SK-N-SH (cell line): Measurements from ENCODE around the gene NSUN2. TPM values are rescaled to one million over a fixed set of nuclear protein-coding genes. Genes with fewer than 3 reads are reported as not detected.

Source experiments
- CTCF ChIA-PET: fragments of 300-600, 350-600 bp; formaldehyde crosslinking; extraction: SDS; loops from one replicate; lab custom pipeline; 2021; lab: Yijun Ruan, JAX
- POLR2A ChIA-PET: fragments of 350-600 bp; sonication (Branson Sonifier 250); formaldehyde crosslinking; extraction: SDS; loops from one replicate; lab custom pipeline; 2020; ENCODE audit warnings: antibody characterized with exemption, inconsistent platforms; lab: Yijun Ruan, JAX
- DNase-seq: peaks from one replicate; pipeline ENCODE4 v3.0.0; 2012
- H2AFZ ChIP-seq: fragments of 200-600 bp; sonication (generic); 2 replicates; pipeline ENCODE4 v1.8.1; 2016; ENCODE audit warnings: antibody characterized with exemption, mild to moderate bottlenecking, low read depth
- H3F3A ChIP-seq: fragments of 200-600 bp; sonication (generic); replicated peaks from 2 replicates; pipeline ENCODE3; 2016; ENCODE audit warnings: antibody characterized with exemption, mild to moderate bottlenecking; ENCODE audit not compliant: insufficient read depth
- H3K27ac ChIP-seq, 2 experiments: fragments of 200-500 bp in 1 of 2; fragments of 200-600 bp in 1 of 2; sonication (Bioruptor generic) in 1 of 2; sonication (generic), shearing (Covaris generic) in 1 of 2; 2 replicates each; pipeline versions ENCODE4 v1.5.1 to v1.6.1; 2014 to 2016; ENCODE audit warnings: low read depth in 2 of 2, inconsistent platforms in 1 of 2, low read length in 1 of 2, mild to moderate bottlenecking in 1 of 2, mixed read lengths in 1 of 2
- H3K27me3 ChIP-seq: fragments of 200-600 bp; sonication (generic), shearing (Covaris generic); 2 replicates; pipeline ENCODE4 v1.6.1; 2016; ENCODE audit warnings: mixed run types; ENCODE audit not compliant: insufficient read depth
- H3K36me3 ChIP-seq, 2 experiments: fragments of 200-500 bp in 1 of 2; fragments of 200-600 bp in 1 of 2; sonication (Bioruptor generic) in 1 of 2; sonication (generic) in 1 of 2; replicated peaks in 1 of 2; 2 replicates each; pipeline versions ENCODE3 to v1.5.1; 2014 to 2016; ENCODE audit warnings: low read length in 1 of 2, mild to moderate bottlenecking in 1 of 2; ENCODE audit not compliant: insufficient read depth in 2 of 2, control insufficient read depth in 1 of 2
- H3K4me1 ChIP-seq, 2 experiments: fragments of 200-500 bp in 1 of 2; fragments of 200-600 bp in 1 of 2; sonication (Bioruptor generic) in 1 of 2; sonication (generic), shearing (Covaris generic) in 1 of 2; 2 replicates each; pipeline versions ENCODE4 v1.5.1 to v1.6.1; 2014 to 2016; ENCODE audit warnings: low read depth in 1 of 2, low read length in 1 of 2, mixed run types in 1 of 2; ENCODE audit not compliant: insufficient read depth in 2 of 2, control insufficient read depth in 1 of 2
- H3K4me2 ChIP-seq: fragments of 200-600 bp; sonication (generic), shearing (Covaris generic); 2 replicates; pipeline ENCODE4 v1.6.1; 2017; ENCODE audit warnings: mixed run types
- H3K4me3 ChIP-seq, 2 experiments: fragments of 200-500 bp in 1 of 2; fragments of 200-600 bp in 1 of 2; sonication (Bioruptor generic) in 1 of 2; sonication (generic), shearing (Covaris generic) in 1 of 2; 2 replicates each; pipeline versions ENCODE4 v1.5.1 to v1.8.1; 2014 to 2016; ENCODE audit warnings: low read depth in 2 of 2, inconsistent platforms in 1 of 2, low read length in 1 of 2, mild to moderate bottlenecking in 1 of 2, mixed read lengths in 1 of 2, moderate library complexity in 1 of 2
- H3K79me2 ChIP-seq: fragments of 200-600 bp; sonication (generic); 2 replicates; pipeline ENCODE4 v1.8.1; 2017; ENCODE audit warnings: mild to moderate bottlenecking; ENCODE audit not compliant: insufficient read depth
- H3K9ac ChIP-seq: fragments of 200-600 bp; sonication (generic); 2 replicates; pipeline ENCODE4 v1.6.1; 2017; ENCODE audit warnings: mixed run types
- H3K9me2 ChIP-seq: fragments of 200-600 bp; sonication (generic); 2 replicates; pipeline ENCODE4 v1.6.1; 2017; ENCODE audit warnings: mixed run types
- H3K9me3 ChIP-seq: fragments of 200-600 bp; sonication (generic); 2 replicates; pipeline ENCODE4 v1.6.1; 2017; ENCODE audit warnings: mixed run types, mild to moderate bottlenecking, moderate library complexity
- H4K20me1 ChIP-seq: fragments of 200-600 bp; sonication (generic); 2 replicates; pipeline ENCODE4 v1.6.1; 2017; ENCODE audit warnings: mild to moderate bottlenecking, mixed run types; ENCODE audit not compliant: insufficient read depth
- EZH2phosphoT487 ChIP-seq: fragments of 200-600 bp; sonication (generic); IDR thresholded peaks from 2 replicates; pipeline ENCODE4 v1.6.1; 2017; ENCODE audit warnings: low read depth, mixed run types, mild to moderate bottlenecking, antibody characterized with exemption, moderate library complexity, borderline replicate concordance
- FOXJ3 ChIP-seq: sonication (generic); formaldehyde crosslinking; IDR thresholded peaks from 2 replicates; pipeline ENCODE4 v1.5.1; 2020; ENCODE audit warnings: mild to moderate bottlenecking, missing genetic modification reagents
- GATA2 ChIP-seq: sonication (generic); formaldehyde crosslinking; IDR thresholded peaks from 2 replicates; pipeline ENCODE4 v1.5.0; 2020; ENCODE audit warnings: mild to moderate bottlenecking, missing genetic modification reagents
- JUND ChIP-seq: IDR thresholded peaks from 2 replicates; pipeline ENCODE4 v1.4.0; 2012
- MEF2A ChIP-seq: IDR thresholded peaks from 2 replicates; pipeline ENCODE4 v1.4.0; 2012; ENCODE audit warnings: low read depth, borderline replicate concordance
- MXI1 ChIP-seq: IDR thresholded peaks from 2 replicates; pipeline ENCODE4 v1.6.1; 2012; ENCODE audit warnings: mild to moderate bottlenecking, low read depth, low read length, improper control_type of control experiment
- NFIC ChIP-seq: IDR thresholded peaks from 2 replicates; pipeline ENCODE4 v1.4.0; 2012; ENCODE audit warnings: borderline replicate concordance
- POLR2AphosphoS5 ChIP-seq: IDR thresholded peaks from 2 replicates; pipeline ENCODE4 v1.6.1; 2012; ENCODE audit warnings: low read depth, low read length
- RAD21 ChIP-seq: IDR thresholded peaks from 2 replicates; pipeline ENCODE4 v1.6.1; 2012; ENCODE audit warnings: mild to moderate bottlenecking, low read length
- RCOR1 ChIP-seq: fragments of 150-350 bp; IDR thresholded peaks from 2 replicates; pipeline ENCODE4 v1.6.1; 2017; ENCODE audit warnings: antibody characterized with exemption, low read length
- RFX5 ChIP-seq: IDR thresholded peaks from 2 replicates; pipeline ENCODE4 v1.6.1; 2012; ENCODE audit warnings: mild to moderate bottlenecking, improper control_type of control experiment, low read length
- SMC3 ChIP-seq: IDR thresholded peaks from 2 replicates; pipeline ENCODE4 v1.6.1; 2012; ENCODE audit warnings: low read depth, low read length, improper control_type of control experiment
- TCF12 ChIP-seq: IDR thresholded peaks from 2 replicates; pipeline ENCODE4 v1.4.0; 2012
- TEAD4 ChIP-seq: IDR thresholded peaks from 2 replicates; pipeline ENCODE4 v1.4.0; 2012; ENCODE audit warnings: mild to moderate bottlenecking, borderline replicate concordance; ENCODE audit not compliant: insufficient read depth
- WGBS: methylation state at CpG from one replicate; pipeline ENCODE4 v1.1.6; 2017; ENCODE audit warnings: low lambda C conversion rate; 5-methylcytosine and 5-hydroxymethylcytosine counted together
- polyA plus RNA-seq, 3 experiments: library from polyadenylated mRNA; depleted of rRNA; stranded (reverse); fragments of >200 nt; gene quantifications; 2 replicates each; pipeline ENCODE4 v1.2.3, GENCODE V29; 2012
- TF ChIP-seq, protein P1 (sequence below): fragments of 150-350 bp; IDR thresholded peaks from 2 replicates; pipeline ENCODE4 v1.6.1; 2017; ENCODE audit warnings: antibody characterized with exemption, low read length, low read depth, borderline replicate concordance
- TF ChIP-seq, protein P2 (sequence below): IDR thresholded peaks from 2 replicates; pipeline ENCODE4 v1.6.1; 2012; ENCODE audit warnings: mild to moderate bottlenecking, low read depth, low read length, moderate library complexity
- TF ChIP-seq, protein P3 (sequence below): IDR thresholded peaks from 2 replicates; pipeline ENCODE4 v1.4.0; 2012; ENCODE audit warnings: low read depth, borderline replicate concordance
- TF ChIP-seq, protein P4 (sequence below): fragments of 200-600 bp; sonication (generic); IDR thresholded peaks from 2 replicates; pipeline ENCODE4 v1.6.1; 2017; ENCODE audit warnings: antibody characterized with exemption, mild to moderate bottlenecking, moderate library complexity

The NSUN2 gene
- polyA plus RNA-seq, 1 of the 3 experiments (the other 2 are of a cell fraction), result 78.9 TPM

DNA sequence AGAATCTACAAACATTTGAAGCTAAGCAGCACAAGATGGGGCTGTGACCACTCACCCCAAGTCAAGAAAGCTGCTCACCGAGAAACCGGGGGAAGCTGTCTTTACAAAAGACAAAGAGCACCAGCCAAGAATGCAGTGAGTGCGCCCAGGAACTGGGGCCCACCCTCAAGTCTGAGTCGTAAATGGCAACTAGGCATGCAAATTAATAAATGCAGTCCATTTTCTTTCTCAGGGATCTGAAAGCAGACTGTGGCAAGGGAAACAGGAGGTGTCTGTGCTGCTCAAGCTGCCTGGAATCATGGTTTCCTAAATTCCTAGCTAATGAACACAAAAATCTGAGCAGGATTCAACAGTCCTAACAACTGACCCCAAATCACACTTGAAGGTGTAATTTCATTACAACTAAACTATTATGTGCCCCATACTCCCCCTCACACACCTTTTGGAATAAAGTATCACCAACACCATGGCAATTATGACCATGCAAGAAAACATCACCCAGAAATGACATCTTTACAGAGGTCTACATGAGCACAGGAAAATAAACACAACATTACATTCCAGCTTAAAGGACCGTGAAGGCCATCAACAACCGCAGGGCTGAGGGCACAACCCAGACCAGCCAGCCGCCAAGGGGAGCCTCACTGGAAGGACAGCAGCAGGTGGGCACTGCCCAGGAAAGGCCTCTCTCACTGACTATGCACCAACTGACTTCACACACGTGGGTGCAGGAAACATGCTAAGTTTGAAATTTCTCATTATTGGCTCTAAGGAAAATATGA, 17.6 kb downstream of the NSUN2 start:
- Histone ChIP-seq H3K4me3 (no peak overlapping the region), H3K27me3 (no peaks in the 10 kb centered on the region), H3K27ac (no peak overlapping the region), H3K9me2 (no peaks in the 10 kb centered on the region), H3K4me2 (no peak overlapping the region), H3K9me3 (no peaks in the 10 kb centered on the region), H3F3A (peaks cover 14% of the 10 kb centered on the region), H2AFZ (no peak overlapping the region), H4K20me1 (peaks cover 56% of the 10 kb centered on the region), H3K79me2 (peaks cover 85% of the 10 kb centered on the region), H3K9ac (no peak overlapping the region), H3K36me3 (peaks cover 64 to 91% of the 10 kb centered on the region in 2 experiments), H3K4me1 (no peaks in the 10 kb centered on the region)
- ChIA-PET POLR2A (no interaction called here), CTCF (no interaction called here)
- TF ChIP-seq NFIC (no peak), POLR2AphosphoS5 (no peak), MEF2A (no peak), RAD21 (no peak), TCF12 (no peak), TEAD4 (no peak), RFX5 (no peak), RCOR1 (no peak), MXI1 (no peak), GATA2 (CRISPR knock-in tag) (no peak), JUND (no peak), EZH2phosphoT487 (no peak), SMC3 (no peak), FOXJ3 (CRISPR knock-in tag) (no peak)
- TF ChIP-seq, protein P1, sequence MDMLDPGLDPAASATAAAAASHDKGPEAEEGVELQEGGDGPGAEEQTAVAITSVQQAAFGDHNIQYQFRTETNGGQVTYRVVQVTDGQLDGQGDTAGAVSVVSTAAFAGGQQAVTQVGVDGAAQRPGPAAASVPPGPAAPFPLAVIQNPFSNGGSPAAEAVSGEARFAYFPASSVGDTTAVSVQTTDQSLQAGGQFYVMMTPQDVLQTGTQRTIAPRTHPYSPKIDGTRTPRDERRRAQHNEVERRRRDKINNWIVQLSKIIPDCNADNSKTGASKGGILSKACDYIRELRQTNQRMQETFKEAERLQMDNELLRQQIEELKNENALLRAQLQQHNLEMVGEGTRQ, result no peak
- TF ChIP-seq, protein P2, sequence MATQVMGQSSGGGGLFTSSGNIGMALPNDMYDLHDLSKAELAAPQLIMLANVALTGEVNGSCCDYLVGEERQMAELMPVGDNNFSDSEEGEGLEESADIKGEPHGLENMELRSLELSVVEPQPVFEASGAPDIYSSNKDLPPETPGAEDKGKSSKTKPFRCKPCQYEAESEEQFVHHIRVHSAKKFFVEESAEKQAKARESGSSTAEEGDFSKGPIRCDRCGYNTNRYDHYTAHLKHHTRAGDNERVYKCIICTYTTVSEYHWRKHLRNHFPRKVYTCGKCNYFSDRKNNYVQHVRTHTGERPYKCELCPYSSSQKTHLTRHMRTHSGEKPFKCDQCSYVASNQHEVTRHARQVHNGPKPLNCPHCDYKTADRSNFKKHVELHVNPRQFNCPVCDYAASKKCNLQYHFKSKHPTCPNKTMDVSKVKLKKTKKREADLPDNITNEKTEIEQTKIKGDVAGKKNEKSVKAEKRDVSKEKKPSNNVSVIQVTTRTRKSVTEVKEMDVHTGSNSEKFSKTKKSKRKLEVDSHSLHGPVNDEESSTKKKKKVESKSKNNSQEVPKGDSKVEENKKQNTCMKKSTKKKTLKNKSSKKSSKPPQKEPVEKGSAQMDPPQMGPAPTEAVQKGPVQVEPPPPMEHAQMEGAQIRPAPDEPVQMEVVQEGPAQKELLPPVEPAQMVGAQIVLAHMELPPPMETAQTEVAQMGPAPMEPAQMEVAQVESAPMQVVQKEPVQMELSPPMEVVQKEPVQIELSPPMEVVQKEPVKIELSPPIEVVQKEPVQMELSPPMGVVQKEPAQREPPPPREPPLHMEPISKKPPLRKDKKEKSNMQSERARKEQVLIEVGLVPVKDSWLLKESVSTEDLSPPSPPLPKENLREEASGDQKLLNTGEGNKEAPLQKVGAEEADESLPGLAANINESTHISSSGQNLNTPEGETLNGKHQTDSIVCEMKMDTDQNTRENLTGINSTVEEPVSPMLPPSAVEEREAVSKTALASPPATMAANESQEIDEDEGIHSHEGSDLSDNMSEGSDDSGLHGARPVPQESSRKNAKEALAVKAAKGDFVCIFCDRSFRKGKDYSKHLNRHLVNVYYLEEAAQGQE, result no peak
- TF ChIP-seq, protein P3, sequence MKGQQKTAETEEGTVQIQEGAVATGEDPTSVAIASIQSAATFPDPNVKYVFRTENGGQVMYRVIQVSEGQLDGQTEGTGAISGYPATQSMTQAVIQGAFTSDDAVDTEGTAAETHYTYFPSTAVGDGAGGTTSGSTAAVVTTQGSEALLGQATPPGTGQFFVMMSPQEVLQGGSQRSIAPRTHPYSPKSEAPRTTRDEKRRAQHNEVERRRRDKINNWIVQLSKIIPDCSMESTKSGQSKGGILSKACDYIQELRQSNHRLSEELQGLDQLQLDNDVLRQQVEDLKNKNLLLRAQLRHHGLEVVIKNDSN, result no peak
- TF ChIP-seq, protein P4, sequence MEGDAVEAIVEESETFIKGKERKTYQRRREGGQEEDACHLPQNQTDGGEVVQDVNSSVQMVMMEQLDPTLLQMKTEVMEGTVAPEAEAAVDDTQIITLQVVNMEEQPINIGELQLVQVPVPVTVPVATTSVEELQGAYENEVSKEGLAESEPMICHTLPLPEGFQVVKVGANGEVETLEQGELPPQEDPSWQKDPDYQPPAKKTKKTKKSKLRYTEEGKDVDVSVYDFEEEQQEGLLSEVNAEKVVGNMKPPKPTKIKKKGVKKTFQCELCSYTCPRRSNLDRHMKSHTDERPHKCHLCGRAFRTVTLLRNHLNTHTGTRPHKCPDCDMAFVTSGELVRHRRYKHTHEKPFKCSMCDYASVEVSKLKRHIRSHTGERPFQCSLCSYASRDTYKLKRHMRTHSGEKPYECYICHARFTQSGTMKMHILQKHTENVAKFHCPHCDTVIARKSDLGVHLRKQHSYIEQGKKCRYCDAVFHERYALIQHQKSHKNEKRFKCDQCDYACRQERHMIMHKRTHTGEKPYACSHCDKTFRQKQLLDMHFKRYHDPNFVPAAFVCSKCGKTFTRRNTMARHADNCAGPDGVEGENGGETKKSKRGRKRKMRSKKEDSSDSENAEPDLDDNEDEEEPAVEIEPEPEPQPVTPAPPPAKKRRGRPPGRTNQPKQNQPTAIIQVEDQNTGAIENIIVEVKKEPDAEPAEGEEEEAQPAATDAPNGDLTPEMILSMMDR, result no peak
- 90% methylated on average over 8 of the region's 8 CpGs for WGBS
- DNase-seq, result no peak
